Esophagus muscularis mucosa (tissue), 4 donors: ENCODE measurements around the gene TSPAN32.

Experiments used
- EP300 ChIP-seq: sonication (generic); formaldehyde crosslinking; IDR thresholded peaks from one replicate; pipeline ENCODE4 v1.6.1; 2017; ENCODE audit warnings: antibody characterized with exemption
- POLR2A ChIP-seq: fragments of 450-650 bp; IDR thresholded peaks from one replicate; pipeline ENCODE4 v1.6.1; 2017; ENCODE audit warnings: antibody characterized with exemption, moderate library complexity, mild to moderate bottlenecking, low read depth
- POLR2AphosphoS5 ChIP-seq, 2 donors: sonication (generic); formaldehyde crosslinking; IDR thresholded peaks; one replicate each; pipeline ENCODE4 v1.6.1; 2017; ENCODE audit warnings: antibody characterized with exemption in 2 of 2
- TF ChIP-seq, protein P1 (sequence below), 3 experiments: fragments of 200-600 bp in 2 of 3; fragments of 450-650 bp in 1 of 3; sonication (generic) in 2 of 3; IDR thresholded peaks; one replicate each; pipeline ENCODE4 v1.5.1; 2017 to 2019; ENCODE audit warnings: antibody characterized with exemption in 3 of 3, mild to moderate bottlenecking in 2 of 3, moderate library complexity in 1 of 3

DNA sequence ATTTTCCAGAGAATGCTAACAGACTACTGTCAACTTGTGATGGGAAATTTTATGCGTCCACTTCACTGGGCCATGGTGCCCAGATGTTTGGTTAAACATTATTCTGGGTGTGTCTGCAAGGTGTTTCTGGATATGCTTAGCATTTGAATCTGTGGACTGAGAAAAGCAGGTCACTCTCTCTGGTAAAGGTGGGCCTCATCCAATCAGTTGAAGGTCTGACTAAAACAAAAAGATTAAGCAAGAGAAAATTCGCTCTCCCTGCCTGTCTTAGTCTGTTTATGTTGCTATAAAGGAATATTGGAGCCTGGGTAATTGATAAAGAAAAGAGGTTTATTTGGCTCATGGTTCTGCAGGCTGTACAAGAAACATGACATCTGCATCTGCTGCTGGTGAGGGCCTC, 43.2 kb downstream of the TSPAN32 start:
- TF ChIP-seq, protein P1, sequence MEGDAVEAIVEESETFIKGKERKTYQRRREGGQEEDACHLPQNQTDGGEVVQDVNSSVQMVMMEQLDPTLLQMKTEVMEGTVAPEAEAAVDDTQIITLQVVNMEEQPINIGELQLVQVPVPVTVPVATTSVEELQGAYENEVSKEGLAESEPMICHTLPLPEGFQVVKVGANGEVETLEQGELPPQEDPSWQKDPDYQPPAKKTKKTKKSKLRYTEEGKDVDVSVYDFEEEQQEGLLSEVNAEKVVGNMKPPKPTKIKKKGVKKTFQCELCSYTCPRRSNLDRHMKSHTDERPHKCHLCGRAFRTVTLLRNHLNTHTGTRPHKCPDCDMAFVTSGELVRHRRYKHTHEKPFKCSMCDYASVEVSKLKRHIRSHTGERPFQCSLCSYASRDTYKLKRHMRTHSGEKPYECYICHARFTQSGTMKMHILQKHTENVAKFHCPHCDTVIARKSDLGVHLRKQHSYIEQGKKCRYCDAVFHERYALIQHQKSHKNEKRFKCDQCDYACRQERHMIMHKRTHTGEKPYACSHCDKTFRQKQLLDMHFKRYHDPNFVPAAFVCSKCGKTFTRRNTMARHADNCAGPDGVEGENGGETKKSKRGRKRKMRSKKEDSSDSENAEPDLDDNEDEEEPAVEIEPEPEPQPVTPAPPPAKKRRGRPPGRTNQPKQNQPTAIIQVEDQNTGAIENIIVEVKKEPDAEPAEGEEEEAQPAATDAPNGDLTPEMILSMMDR (IDR thresholded peaks at IDR 0.05): no peak
- TF ChIP-seq POLR2A (no peak), EP300 (no peak), POLR2AphosphoS5 (IDR thresholded peaks at IDR 0.05) (no peak)
